SK-N-MC (cell line): ENCODE measurements around the gene TPRN.

ENCODE experiments used
- DNase-seq: peaks from one replicate; pipeline ENCODE4 v3.0.0-alpha.2; 2011; ENCODE audit warnings: low read depth, low spot score
- H3K27ac ChIP-seq: fragments of 200-600 bp; sonication (generic); 2 replicates; pipeline ENCODE4 v1.5.1; 2016; ENCODE audit warnings: mixed run types
- H3K36me3 ChIP-seq: fragments of 200-600 bp; sonication (generic); 2 replicates; pipeline ENCODE4 v1.6.1; 2017; ENCODE audit warnings: antibody characterized with exemption, low read length, mixed read lengths; ENCODE audit not compliant: insufficient read depth
- H3K4me3 ChIP-seq: fragments of 200-600 bp; sonication (generic); 2 replicates; pipeline ENCODE4 v1.5.1; 2016
- H3K9ac ChIP-seq: fragments of 200-600 bp; sonication (generic); 2 replicates; pipeline ENCODE4 v1.8.0; 2017; ENCODE audit warnings: mixed run types, mixed read lengths; ENCODE audit not compliant: insufficient read length
- H3K9me3 ChIP-seq: fragments of 200-600 bp; sonication (generic); 2 replicates; pipeline ENCODE4 v1.6.1; 2017; ENCODE audit warnings: low read depth, mild to moderate bottlenecking, antibody characterized with exemption, low read length, moderate library complexity, mixed read lengths
- EZH2 ChIP-seq: fragments of 200-600 bp; sonication (generic); IDR thresholded peaks from one replicate; pipeline ENCODE4 v1.6.1; 2017; ENCODE audit warnings: antibody characterized with exemption
- FOXP2 ChIP-seq: optimal IDR thresholded peaks from 2 replicates; pipeline ENCODE3; 2011; ENCODE audit warnings: mild to moderate bottlenecking, moderate library complexity; ENCODE audit not compliant: insufficient read depth; ENCODE audit errors: extremely low read length, control extremely low read depth
- POLR2AphosphoS5 ChIP-seq: IDR thresholded peaks from 2 replicates; pipeline ENCODE4 v1.6.1; 2012; ENCODE audit warnings: mild to moderate bottlenecking, low read depth, low read length, borderline replicate concordance

Gene TPRN

GRCh38 chr9:137236238-137236935 is 35.8 kb upstream of the TPRN start:
- H3K4me3 ChIP-seq: peak overlapping the region; percentile 49

DNA sequence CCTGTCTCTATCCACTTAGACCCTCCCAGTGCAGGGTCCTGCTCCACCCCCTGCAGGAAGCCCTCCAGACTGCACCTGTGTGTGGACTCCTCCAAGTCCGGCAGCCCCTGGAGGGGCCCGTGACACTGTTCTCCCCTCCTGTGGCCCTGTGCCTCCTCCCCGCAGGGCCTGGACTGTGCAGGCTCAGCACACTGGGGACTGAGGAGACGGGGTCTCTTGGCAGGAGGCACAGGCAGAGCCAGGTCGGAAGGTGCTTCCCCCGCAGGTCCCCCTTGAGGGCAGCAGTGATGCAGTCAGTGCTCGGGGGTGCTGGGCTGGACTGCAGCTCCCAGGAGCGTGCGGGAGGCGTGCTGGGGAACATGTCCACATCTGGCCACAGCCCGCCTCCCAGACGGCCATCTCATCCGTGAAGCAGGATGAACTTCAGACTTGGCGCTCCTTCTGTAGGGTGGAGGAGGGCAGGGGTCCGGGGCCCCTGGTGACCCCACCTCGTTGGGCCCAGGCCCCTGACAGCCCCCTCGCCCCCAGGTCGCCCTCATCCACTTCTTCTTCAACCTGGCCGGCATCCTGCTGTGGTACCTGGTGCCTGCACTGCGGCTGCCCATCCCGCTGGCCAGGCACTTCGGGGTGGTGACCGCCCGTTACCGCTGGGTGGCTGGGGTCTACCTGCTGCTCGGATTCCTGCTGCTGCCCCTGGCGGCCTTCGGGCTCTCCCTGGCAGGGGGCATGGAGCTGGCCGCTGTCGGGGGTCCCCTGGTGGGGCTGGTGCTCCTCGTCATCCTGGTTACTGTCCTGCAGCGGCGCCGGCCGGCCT is 35.1 kb upstream of the TPRN start:
- Histone ChIP-seq H3K27ac (no peak overlapping the region), H3K9ac (no peak overlapping the region), H3K4me3 (peak overlapping the region; percentile 49; the same call in 1 of the 2 replicates), H3K36me3 (no peaks in the 10 kb centered on the region), H3K9me3 (no peaks in the 10 kb centered on the region)
- DNase-seq: no peak
- TF ChIP-seq POLR2AphosphoS5: no peak
- no peak for TF ChIP-seq EZH2
- no peak for TF ChIP-seq FOXP2

More at GRCh38 chr9:137236238-137236935, 35.8 kb upstream of the TPRN start:
- Histone ChIP-seq H3K9me3 (no peaks in the 10 kb centered on the region), H3K36me3 (no peaks in the 10 kb centered on the region), H3K27ac (no peak overlapping the region), H3K9ac (no peak overlapping the region)
- no peak for DNase-seq
- no peak for TF ChIP-seq EZH2
- TF ChIP-seq POLR2AphosphoS5: no peak
- no peak for TF ChIP-seq FOXP2

DNA sequence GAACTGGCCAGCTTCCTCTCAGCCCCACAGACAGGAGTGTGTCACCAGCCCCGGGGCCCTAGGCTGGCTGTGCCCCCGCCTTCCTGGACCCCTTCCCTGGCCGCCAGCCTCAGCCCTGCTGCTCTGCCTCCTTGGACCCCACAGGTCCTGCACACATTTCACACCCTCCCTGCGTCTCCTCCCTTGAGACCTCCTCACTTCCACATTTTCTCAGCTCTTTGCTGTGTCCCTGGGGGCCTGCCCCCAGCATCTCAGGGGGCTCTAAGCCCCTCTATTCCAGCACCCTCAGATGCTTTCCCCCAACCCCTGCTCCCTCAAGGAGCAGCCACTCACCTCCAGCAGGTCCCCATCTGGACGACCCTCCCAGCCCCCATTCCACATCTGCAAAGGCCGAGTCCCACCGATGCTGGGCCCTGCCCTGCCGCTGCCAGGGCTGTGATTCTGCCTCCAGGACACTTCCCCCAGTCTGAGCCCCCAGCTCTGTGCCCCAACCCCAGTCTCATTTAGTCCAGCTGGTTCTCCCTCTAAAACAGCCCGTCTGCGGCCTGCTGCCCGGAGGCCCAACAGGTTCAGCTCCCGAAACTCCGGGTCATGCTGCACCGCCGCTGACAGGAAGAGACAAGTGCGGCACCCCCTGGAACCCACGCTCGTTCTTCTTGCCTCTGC is 34.4 kb upstream of the TPRN start:
- Histone ChIP-seq H3K27ac (no peak overlapping the region), H3K9me3 (no peaks in the 10 kb centered on the region), H3K4me3 (no peak overlapping the region), H3K36me3 (no peaks in the 10 kb centered on the region), H3K9ac (no peak overlapping the region)
- TF ChIP-seq POLR2AphosphoS5 (no peak), FOXP2 (no peak), EZH2 (no peak)
- no peak for DNase-seq

DNA sequence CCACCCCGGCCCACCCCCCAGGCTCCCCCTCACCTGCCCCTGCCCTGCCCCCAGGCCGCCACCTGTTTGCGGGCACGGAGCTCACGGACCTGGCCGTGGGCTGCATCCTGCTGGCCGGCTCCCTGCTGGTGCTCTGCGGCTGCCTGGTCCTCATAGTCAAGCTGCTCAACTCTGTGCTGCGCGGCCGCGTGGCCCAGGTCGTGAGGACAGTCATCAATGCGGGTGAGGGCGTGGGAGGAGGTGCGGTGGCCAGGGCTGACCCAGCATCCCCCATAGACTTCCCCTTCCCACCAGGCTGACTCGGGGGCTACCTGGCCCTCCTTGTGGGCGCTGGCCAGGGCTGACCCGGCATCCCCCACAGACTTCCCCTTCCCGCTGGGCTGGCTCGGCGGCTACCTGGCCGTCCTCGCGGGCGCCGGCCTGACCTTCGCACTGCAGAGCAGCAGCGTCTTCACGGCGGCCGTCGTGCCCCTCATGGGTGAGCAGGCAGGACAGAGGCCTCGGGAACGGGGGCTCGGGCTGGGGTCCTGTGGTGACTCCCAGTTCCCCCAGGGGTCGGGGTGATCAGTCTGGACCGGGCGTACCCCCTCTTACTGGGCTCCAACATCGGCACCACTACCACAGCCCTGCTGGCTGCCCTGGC is 33.6 kb upstream of the TPRN start:
- H3K9me3 ChIP-seq: no peaks in the 10 kb centered on the region
- no peak for TF ChIP-seq POLR2AphosphoS5
- no peak for TF ChIP-seq FOXP2
- TF ChIP-seq EZH2: no peak
- no peak for DNase-seq
- H3K4me3 ChIP-seq: no peak overlapping the region
- no peak overlapping the region for H3K9ac ChIP-seq
- H3K27ac ChIP-seq: no peak overlapping the region
- H3K36me3 ChIP-seq: no peaks in the 10 kb centered on the region

GRCh38 chr9:137233143-137233980 is 32.8 kb upstream of the TPRN start:
- TF ChIP-seq POLR2AphosphoS5: no peak
- no peak for TF ChIP-seq EZH2
- no peak for TF ChIP-seq FOXP2
- Histone ChIP-seq H3K4me3 (no peak overlapping the region), H3K9ac (no peak overlapping the region), H3K27ac (no peak overlapping the region), H3K9me3 (no peaks in the 10 kb centered on the region), H3K36me3 (no peaks in the 10 kb centered on the region)
- no peak for DNase-seq

DNA sequence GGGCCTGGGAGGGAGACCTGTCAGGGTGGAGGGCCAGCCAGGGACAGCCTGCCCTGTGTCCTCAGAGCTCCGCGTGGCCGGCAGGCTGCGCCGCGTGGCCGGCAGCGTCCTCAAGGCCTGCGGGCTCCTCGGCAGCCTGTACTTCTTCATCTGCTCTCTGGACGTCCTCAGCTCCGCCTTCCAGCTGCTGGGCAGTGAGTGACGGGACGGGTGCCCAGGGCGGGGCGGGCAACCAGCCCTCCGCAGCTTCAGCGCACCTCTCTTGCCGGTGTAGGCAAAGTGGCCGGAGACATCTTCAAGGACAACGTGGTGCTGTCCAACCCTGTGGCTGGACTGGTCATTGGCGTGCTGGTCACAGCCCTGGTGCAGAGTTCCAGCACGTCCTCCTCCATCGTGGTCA is 32.0 kb upstream of the TPRN start:
- no peak for TF ChIP-seq POLR2AphosphoS5
- no peak for TF ChIP-seq EZH2
- TF ChIP-seq FOXP2: no peak
- Histone ChIP-seq H3K36me3 (no peaks in the 10 kb centered on the region), H3K4me3 (no peak overlapping the region), H3K9ac (no peak overlapping the region), H3K9me3 (no peaks in the 10 kb centered on the region), H3K27ac (no peak overlapping the region)
- DNase-seq: no peak

DNA sequence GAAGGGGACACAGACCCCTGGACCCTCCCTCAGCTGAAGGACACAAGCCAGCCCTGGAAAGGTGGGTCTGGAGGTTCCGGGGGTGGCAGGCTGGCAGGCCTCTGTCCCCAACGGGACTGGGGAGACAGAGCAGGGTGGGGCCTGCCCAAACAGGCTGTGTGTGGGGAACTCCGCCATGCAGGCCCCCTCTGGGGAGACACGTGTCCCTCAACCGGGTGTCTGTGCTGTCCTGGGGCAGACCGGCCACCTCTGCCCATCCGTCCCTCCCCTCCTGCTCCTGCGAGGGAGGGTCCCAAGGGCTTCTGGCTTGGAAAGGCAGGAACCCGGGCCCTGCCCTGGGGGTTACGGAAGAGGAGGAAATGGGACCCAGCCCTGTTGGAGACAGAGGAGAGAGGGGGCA is 31.6 kb upstream of the TPRN start:
- Histone ChIP-seq H3K9ac (no peak overlapping the region), H3K36me3 (no peaks in the 10 kb centered on the region), H3K9me3 (no peaks in the 10 kb centered on the region), H3K27ac (no peak overlapping the region), H3K4me3 (no peak overlapping the region)
- TF ChIP-seq FOXP2 (no peak), POLR2AphosphoS5 (no peak), EZH2 (no peak)
- no peak for DNase-seq
